HL-60 (cell line): ENCODE measurements around the gene CACNA2D3.

Experiments
- DNase-seq, 2 experiments: peaks; one replicate each; pipeline ENCODE4 v3.0.0-alpha.2; 2010 to 2020; ENCODE audit warnings: low read depth in 1 of 2, low spot score in 1 of 2
- H3K27ac ChIP-seq: fragments of 250-450 bp; sonication (Bioruptor Pico); replicated peaks from 2 replicates; pipeline ENCODE4 v1.5.1; 2020; ENCODE audit warnings: mild to moderate bottlenecking, moderate library complexity
- H3K27me3 ChIP-seq: fragments of 250-450 bp; sonication (Bioruptor Pico); 2 replicates; pipeline ENCODE4 v1.5.1; 2021; ENCODE audit warnings: mild to moderate bottlenecking, moderate library complexity; ENCODE audit not compliant: insufficient read depth, poor library complexity, severe bottlenecking
- H3K4me3 ChIP-seq: replicated peaks from 2 replicates; pipeline ENCODE4 v1.5.1; 2011; ENCODE audit warnings: mild to moderate bottlenecking, control low read depth, low read length; ENCODE audit not compliant: insufficient read depth
- GABPA ChIP-seq: IDR thresholded peaks from 2 replicates; pipeline ENCODE4 v1.6.1; 2012; ENCODE audit warnings: low read depth
- POLR2AphosphoS5 ChIP-seq: IDR thresholded peaks from 2 replicates; pipeline ENCODE4 v1.6.1; 2012; ENCODE audit warnings: low read depth
- SPI1 ChIP-seq: IDR thresholded peaks from 2 replicates; pipeline ENCODE4 v1.6.1; 2012; ENCODE audit warnings: low read depth, mild to moderate bottlenecking, borderline replicate concordance
- TF ChIP-seq, protein P1 (sequence below): IDR thresholded peaks from 2 replicates; pipeline ENCODE4 v1.6.1; 2012; ENCODE audit warnings: low read depth; ENCODE audit not compliant: insufficient replicate concordance
- TF ChIP-seq, protein P2 (sequence below): IDR thresholded peaks from one replicate; pipeline ENCODE4 v1.5.1; 2011; ENCODE audit warnings: low read length, control low read depth, inconsistent platforms; ENCODE audit not compliant: insufficient read depth

CACNA2D3 gene

DNA sequence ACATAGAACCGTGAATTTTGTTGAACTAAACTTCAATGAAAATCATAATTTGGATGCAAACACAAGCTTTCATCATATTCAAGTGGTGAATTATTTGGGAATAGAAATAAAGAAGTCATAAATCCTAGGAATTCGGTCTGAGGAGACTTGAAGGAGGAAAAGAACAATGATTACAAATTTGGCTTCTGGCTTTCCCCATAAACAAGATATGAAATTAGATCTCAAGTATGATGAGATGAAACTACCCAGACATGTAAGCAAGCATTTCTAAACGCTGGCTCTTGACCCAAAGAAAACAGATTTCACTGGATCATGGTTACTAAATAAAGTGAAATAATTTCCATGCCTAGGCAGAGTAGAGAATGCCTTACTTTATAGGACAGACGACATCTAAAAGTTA is 952.4 kb downstream of the CACNA2D3 start:
- TF ChIP-seq, protein P1, sequence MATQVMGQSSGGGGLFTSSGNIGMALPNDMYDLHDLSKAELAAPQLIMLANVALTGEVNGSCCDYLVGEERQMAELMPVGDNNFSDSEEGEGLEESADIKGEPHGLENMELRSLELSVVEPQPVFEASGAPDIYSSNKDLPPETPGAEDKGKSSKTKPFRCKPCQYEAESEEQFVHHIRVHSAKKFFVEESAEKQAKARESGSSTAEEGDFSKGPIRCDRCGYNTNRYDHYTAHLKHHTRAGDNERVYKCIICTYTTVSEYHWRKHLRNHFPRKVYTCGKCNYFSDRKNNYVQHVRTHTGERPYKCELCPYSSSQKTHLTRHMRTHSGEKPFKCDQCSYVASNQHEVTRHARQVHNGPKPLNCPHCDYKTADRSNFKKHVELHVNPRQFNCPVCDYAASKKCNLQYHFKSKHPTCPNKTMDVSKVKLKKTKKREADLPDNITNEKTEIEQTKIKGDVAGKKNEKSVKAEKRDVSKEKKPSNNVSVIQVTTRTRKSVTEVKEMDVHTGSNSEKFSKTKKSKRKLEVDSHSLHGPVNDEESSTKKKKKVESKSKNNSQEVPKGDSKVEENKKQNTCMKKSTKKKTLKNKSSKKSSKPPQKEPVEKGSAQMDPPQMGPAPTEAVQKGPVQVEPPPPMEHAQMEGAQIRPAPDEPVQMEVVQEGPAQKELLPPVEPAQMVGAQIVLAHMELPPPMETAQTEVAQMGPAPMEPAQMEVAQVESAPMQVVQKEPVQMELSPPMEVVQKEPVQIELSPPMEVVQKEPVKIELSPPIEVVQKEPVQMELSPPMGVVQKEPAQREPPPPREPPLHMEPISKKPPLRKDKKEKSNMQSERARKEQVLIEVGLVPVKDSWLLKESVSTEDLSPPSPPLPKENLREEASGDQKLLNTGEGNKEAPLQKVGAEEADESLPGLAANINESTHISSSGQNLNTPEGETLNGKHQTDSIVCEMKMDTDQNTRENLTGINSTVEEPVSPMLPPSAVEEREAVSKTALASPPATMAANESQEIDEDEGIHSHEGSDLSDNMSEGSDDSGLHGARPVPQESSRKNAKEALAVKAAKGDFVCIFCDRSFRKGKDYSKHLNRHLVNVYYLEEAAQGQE, result no peak
- DNase-seq, result no peak
- no peak overlapping the region for H3K4me3 ChIP-seq

DNA sequence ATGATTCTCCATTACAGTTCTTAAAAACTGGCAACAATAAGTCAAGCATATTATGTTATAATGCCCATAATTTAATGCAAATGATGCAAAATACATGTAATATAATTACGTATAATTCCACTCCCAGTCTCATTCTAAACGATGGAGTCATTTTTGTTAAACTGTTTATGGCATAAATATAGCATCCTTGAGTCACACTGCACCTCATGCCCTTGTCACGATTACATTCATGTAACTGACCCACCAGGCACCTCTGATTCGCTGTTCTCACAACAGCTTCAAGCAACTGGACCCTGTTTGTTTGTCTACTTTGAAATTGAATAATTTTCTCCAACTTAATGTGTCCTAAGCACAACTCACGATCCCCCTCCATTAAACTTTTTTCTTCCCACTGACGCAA is 953.5 kb downstream of the CACNA2D3 start:
- no peak for DNase-seq

More for the DNA sequence above, 952.4 kb downstream of the CACNA2D3 start:
- H3K27me3 ChIP-seq, result no peaks in the 10 kb centered on the region
- no peak overlapping the region for H3K27ac ChIP-seq

DNA sequence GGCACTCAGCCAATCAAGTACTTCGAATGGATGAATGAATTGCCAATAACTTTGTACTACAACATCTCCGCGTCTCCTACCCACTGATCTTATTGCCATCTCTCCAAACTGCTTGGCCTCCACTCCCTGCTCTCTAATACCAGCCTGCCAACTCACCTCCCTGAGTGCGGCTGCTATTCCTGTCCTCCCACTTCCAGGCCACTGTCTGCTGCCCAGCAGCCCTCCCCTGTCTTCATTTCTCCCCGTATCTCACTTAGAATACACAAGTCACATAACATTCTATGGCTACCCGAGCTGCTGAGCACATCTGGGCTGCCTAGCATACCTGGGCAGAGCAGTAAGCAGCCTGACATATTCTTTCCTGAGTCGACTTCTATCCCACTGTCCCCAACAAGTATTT is 955.4 kb downstream of the CACNA2D3 start:
- no peak overlapping the region for H3K4me3 ChIP-seq
- no peaks in the 10 kb centered on the region for H3K27me3 ChIP-seq
- H3K27ac ChIP-seq, result no peak overlapping the region
- DNase-seq, result no peak
- no peak for TF ChIP-seq POLR2AphosphoS5
- TF ChIP-seq, protein P2, sequence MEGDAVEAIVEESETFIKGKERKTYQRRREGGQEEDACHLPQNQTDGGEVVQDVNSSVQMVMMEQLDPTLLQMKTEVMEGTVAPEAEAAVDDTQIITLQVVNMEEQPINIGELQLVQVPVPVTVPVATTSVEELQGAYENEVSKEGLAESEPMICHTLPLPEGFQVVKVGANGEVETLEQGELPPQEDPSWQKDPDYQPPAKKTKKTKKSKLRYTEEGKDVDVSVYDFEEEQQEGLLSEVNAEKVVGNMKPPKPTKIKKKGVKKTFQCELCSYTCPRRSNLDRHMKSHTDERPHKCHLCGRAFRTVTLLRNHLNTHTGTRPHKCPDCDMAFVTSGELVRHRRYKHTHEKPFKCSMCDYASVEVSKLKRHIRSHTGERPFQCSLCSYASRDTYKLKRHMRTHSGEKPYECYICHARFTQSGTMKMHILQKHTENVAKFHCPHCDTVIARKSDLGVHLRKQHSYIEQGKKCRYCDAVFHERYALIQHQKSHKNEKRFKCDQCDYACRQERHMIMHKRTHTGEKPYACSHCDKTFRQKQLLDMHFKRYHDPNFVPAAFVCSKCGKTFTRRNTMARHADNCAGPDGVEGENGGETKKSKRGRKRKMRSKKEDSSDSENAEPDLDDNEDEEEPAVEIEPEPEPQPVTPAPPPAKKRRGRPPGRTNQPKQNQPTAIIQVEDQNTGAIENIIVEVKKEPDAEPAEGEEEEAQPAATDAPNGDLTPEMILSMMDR, result no peak
- TF ChIP-seq SPI1, result no peak
- no peak for TF ChIP-seq GABPA
- TF ChIP-seq, protein P1, result no peak

More for the DNA sequence above, 953.5 kb downstream of the CACNA2D3 start:
- H3K27me3 ChIP-seq, result no peaks in the 10 kb centered on the region
- H3K27ac ChIP-seq, result no peak overlapping the region
- H3K4me3 ChIP-seq, result no peak overlapping the region
- no peak for TF ChIP-seq GABPA
- TF ChIP-seq POLR2AphosphoS5, result no peak
- no peak for TF ChIP-seq SPI1
- TF ChIP-seq, protein P1, result no peak
- TF ChIP-seq, protein P2, result no peak

DNA sequence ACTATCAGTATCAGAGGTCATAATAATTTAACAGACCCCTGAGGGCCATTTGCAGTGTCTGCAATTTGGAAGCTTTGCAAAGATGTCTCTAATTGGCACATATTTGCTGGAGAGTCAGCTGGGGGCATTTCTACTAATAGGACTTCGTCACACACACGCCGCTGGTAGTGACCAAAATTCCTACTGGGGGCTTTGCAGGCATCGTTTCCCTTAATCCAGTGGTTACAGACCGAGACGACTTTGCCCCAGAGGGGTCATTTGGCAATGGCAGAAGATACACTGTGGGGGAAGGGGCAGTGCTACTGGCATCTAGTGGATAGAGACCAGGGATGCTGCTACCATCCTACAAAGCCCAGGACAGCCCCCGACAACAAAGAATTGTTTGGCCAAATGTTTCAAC is 956.5 kb downstream of the CACNA2D3 start:
- TF ChIP-seq POLR2AphosphoS5 (no peak), GABPA (no peak), SPI1 (no peak)
- TF ChIP-seq, protein P1, result no peak
- TF ChIP-seq, protein P2, result no peak
- H3K27ac ChIP-seq, result no peak overlapping the region
- H3K4me3 ChIP-seq, result no peak overlapping the region
- DNase-seq, result no peak
- H3K27me3 ChIP-seq, result no peaks in the 10 kb centered on the region
